HG03139 (cell line): ENCODE results near the gene CAPN11.

Source experiments
- ATAC-seq: cut with Tn5 transposase; IDR thresholded peaks from one replicate; pipeline ENCODE4 v1.9.1; 2021; ENCODE audit not compliant: unreplicated experiment

The CAPN11 gene

GRCh38 chr6:44202972-44203750, 44.5 kb downstream of the CAPN11 start:
- no peak for ATAC-seq

GRCh38 chr6:44203955-44204354, 45.3 kb downstream of the CAPN11 start:
- ATAC-seq = no peak

DNA sequence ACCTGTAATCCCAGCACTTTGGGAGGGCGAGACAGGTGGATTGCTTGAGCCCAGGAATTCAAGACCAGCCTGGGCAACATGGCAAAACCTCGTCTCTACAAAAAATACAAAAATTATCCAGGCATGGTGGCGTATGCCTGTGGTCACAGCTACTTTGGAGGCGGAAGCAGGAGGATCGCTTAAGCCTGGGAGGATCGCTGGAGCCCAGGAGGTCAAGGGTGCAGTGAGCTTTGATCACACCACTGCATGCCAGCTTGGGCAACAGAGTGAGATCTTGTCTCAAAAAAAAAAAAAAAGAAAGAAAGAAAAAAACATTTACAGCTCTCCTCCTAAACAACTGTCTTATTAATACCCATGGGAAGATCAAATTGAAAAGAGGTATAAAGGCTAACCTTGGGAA, 49.3 kb downstream of the CAPN11 start:
- no peak for ATAC-seq

DNA sequence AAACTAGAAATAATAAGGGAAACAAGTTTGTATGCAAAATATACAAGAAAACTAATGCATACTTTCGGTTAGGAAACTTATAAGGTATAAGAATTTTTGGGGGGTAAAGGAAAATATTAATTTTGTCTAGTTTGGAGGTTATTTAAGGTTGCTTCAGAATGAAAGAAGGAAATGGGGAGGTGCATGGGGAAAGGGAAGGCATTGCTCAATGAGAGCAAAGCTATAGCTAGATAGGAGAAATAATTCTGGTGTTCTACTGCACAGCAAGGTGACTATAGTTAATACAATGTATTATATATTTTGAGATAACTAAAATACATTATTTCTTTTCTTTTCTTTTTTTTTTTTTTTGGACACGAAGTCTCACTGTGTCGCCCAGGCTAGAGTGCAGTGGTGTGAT, 52.7 kb downstream of the CAPN11 start:
- ATAC-seq = no peak

- ATAC-seq = no peak
Observed at GRCh38 chr6:44214307-44214706, 55.7 kb downstream of the CAPN11 start.

DNA sequence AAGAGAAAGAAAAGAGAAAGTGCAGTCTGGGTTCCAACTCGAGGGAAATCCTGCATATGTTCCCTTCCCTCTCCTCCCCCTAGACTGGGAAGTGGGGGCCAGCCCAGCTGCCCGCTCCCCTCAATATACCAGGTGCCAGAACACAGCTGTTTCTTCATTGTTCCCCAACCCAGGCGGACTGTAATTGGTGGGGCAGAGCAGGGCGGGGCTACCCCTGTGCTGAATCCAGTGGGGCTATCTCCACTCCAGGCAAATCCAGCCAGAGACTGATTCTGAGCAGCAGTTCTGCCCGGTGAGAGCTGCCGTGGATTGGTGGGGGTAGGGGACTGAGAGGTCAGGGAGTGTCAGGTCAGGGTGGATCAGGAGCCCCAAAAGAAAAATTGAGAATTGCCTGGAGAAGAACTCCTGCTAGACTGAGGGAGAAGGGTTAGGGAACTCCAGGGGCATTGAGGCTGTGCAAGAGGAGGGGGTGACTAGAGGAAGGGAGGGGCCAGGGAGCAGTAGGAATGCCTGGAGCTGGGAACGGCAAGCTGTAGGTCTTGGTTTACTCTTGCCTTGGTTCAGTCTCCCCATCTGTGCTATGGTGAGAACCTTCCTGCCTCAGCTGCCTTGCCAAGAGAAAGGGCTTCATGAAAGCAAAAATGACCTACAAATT, 58.2 kb downstream of the CAPN11 start, which contains the start of gene MYMX:
Gene MYMX, plus strand, starts transcription at position 250 of the 655 bp plus-strand sequence. CDS start 546 bp downstream, outside the sequence.
- no peak for ATAC-seq

DNA sequence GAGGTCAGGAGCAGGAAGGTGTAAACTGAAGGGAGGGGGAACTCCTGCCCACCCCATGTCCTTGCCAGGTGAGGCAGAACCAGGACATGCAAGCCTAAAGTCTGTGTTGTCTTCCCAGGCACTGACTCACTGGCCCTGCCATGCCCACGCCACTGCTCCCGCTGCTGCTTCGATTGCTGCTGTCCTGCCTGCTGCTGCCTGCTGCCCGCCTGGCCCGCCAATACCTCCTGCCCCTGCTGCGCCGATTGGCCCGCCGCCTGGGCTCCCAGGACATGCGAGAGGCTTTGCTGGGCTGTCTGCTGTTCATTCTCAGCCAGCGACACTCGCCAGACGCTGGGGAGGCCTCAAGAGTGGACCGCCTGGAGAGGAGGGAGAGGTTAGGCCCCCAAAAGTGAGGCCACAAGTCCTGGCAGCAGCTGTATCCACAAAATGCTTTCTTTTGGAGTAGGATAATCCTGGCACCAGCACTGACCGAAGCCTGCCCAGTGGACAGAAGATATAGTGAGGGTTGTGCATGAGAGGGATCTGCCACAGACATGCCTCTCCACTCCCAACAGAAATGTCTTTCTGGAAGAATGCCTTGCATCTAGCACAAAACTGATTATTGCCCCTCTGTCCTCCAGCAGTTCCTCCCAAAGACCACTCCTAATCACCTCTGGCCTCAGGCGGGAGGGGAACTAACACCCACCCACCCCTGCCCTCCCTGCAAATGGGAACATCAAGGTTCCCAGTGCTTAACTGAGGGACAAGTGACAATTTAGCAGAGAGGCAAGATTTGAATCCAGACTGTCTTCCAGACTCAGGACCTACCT, 58.9 kb downstream of the CAPN11 start:
- ATAC-seq = no peak

- peak; percentile 48 for ATAC-seq
Observed at GRCh38 chr6:44219053-44219814, 60.6 kb downstream of the CAPN11 start.

GRCh38 chr6:44219815-44220784, 61.5 kb downstream of the CAPN11 start:
- ATAC-seq = no peak

DNA sequence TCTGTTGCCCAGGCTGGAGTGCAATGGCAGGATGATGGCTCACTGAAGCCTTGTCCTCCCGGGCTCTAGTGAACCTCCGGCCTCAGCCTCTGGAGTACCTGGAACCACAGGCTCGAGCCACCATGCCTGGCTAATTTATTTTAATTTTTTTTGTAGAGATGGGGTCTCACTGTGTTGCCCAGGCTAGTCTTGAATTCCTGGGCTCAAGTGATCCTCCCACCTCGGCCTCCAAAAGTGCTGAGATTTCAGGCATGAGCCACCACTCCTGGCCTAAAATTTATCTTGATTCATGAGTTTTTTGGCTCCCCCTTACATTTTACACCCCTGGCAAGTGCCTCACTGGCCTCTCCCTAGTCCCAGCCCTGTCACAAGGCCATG, 62.3 kb downstream of the CAPN11 start:
- no peak for ATAC-seq

DNA sequence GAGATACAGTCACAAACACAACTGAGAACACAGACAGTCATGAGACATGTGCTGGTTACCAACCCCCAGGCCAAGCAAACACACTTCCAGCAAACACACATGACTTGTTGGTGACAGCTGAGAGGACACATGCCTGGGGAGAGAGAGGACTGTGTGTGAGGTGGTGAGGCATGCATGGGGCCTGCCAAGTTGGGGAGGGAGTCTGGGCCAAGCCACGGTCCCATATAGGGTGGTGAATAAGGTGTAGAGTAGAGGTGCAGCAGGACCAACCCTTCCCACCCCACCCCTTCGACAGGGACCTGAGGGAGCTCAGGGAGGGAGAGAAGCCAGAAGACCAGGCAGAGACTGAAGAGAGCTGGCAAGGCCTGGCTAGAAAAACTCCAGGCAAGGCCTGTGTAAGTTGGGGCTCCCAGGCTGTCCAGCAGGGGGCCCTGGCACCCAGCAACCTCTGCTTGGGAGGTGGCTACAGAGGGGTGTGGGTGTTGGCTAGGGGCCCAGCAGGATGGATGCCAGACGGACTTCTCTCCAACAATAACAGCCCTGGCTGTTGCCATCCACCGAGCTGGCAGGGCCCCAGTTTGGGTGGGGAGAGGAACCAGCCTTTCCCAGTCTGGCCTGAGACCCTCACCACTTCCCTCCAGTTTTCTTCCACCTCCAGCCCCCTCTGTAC, 62.8 kb downstream of the CAPN11 start:
- peak; percentile 46 for ATAC-seq

GRCh38 chr6:44221961-44222335, 63.3 kb downstream of the CAPN11 start:
- no peak for ATAC-seq

DNA sequence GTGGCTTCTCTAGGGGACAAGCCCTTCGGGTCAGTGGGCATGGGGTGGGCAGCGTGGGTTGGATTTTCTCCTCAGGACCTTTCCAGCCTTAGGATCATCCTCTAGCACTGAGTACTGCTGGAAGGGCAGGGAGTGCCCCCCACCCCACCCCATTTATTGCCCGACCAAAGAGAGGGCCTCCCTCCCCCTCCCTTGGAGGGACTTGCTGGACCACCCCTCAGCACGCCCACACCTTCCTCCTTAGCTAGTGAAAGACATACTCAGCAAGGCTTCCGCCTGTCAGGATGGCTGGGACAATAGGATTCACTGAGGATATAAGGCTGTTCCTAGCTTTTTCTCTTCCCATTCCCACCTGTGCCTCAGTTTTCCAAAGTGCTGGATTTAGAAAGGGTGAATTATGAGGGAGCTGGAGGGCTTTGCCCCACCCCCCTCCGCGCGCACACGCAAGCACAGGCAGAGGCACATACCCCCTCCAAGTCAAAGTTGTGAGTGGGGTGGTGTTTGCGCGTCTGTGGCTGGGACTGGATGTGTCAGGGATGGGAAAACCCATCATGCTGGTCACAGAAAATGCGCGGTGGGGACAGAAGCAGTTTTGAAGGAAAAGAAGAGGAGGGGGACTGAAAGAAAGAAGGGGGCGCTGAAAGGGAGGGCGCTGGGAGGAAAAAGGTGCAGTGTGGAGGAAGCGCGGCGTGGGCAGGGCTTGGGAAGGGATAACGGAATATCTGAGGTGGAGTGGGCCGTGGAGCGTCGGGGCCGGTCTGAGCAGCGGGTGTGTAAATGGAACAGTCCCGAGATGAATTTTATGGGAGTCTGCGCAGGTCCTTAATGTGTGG, 64.1 kb downstream of the CAPN11 start:
- ATAC-seq = no peak

GRCh38 chr6:44223319-44224028, 64.9 kb downstream of the CAPN11 start, which contains the start of gene SLC29A1:
Gene SLC29A1 (plus strand): TSS chr6:44223595. CDS start chr6:44227314, 3,719 bp downstream.
- no peak for ATAC-seq

GRCh38 chr6:44224029-44224964, 65.7 kb downstream of the CAPN11 start:
- no peak for ATAC-seq

DNA sequence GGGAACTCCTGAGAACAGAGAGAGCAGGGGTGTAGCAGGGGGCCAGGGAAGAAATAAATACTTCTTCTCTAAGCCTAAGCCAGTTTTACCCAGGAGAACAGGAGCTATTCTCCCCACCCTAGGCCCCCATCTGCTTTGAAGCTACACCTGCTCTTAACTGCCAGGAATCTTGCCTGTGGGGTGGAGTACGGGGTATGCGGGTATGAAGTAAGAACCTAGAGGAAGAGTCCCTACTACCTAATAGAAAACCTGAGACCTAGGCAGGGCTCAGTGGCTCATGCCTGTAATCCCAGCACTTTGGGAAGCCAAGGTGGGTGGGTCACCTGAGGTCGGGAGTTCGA, 66.3 kb downstream of the CAPN11 start:
- no peak for ATAC-seq
